GM12873 (cell line): Measurements from ENCODE around the gene THRB.
A peak's percentile ranks its signal among the peaks of the same experiment; 100 is the strongest.

ENCODE experiments used
- CTCF ChIP-seq: IDR thresholded peaks from 2 replicates; pipeline ENCODE4 v1.5.1; 2012; ENCODE audit warnings: low read depth, mild to moderate bottlenecking, moderate library complexity, low read length, control low read depth; ENCODE audit not compliant: insufficient read depth; ENCODE audit errors: missing control alignments

The THRB gene

DNA sequence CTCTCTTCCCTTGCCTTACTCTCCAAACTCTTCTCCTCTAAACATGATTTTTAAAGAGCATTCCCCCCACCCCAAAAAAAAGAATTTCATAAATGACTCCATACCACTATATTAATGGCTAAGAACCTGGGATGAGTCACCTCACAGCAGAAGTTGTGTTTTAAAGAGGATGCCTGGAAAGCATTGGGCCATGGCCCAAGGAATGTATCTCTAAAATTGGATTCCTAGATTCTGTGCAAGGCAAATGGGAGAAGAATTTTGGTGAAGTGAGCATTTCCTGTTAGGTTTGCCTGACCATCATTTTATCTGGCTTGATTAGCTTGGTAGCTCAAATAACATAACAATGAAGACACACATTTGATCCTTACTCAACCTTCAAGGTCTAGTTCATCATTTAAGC, 298.1 kb downstream of the THRB start:
- no peak for TF ChIP-seq CTCF

GRCh38 chr3:24195504-24196230, 299.0 kb downstream of the THRB start:
- TF ChIP-seq CTCF, result no peak

GRCh38 chr3:24192469-24193056, 302.1 kb downstream of the THRB start:
- no peak for TF ChIP-seq CTCF

GRCh38 chr3:24191801-24192403, 302.7 kb downstream of the THRB start:
- TF ChIP-seq CTCF, result no peak

DNA sequence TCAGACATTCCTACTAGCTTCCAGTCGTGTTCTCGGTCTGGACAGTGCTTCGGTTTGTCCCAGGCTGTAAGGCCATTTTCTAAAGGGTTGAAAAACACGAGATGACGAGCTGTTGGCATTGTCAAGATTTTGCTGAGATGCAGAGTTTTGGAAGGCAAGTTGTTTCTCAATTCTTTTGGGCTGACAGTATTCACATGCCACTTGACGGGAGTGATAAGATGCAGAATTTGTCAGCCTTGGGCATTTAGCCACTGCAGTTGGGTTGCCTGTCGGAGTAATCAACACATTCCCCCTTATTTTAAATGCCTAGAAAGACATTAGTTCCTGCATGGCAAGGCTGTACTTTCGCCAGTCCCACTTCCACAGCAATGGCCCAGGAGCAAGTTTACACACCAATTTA, 304.4 kb downstream of the THRB start:
- no peak for TF ChIP-seq CTCF

- peak; percentile 78 for TF ChIP-seq CTCF
Measured at GRCh38 chr3:24185738-24186384, 308.8 kb downstream of the THRB start.

- no peak for TF ChIP-seq CTCF
Measured at GRCh38 chr3:24184528-24185176, 310.0 kb downstream of the THRB start.
